Measurements from ENCODE around the gene SLC7A7. TPM values are rescaled to one million over a fixed set of nuclear protein-coding genes. Genes with fewer than 3 reads are reported as not detected.
"Not testable (repeated sequence)": the region's sequence is repeated elsewhere in the genome, so short reads cannot be mapped to it uniquely, and the experiment has no call there.

SLC7A7 gene
- total RNA-seq, 1 donor from 2014 or later = 2.3 TPM

- peak; percentile 94 for DNase-seq (ENCODE audit: low spot score)
- intact Hi-C loops (cut with DNase I) = loop anchor here (2.0 kb wide), 1 partner anchor 21 kb away; no protein-coding TSS in a partner anchor
Measured at GRCh38 chr14:22829661-22830442, 14.6 kb upstream of the SLC7A7 start, which contains the start of gene MRPL52. MRPL52 (plus strand) TSS chr14:22829887; CDS start chr14:22829913, 26 bp downstream.

DNA sequence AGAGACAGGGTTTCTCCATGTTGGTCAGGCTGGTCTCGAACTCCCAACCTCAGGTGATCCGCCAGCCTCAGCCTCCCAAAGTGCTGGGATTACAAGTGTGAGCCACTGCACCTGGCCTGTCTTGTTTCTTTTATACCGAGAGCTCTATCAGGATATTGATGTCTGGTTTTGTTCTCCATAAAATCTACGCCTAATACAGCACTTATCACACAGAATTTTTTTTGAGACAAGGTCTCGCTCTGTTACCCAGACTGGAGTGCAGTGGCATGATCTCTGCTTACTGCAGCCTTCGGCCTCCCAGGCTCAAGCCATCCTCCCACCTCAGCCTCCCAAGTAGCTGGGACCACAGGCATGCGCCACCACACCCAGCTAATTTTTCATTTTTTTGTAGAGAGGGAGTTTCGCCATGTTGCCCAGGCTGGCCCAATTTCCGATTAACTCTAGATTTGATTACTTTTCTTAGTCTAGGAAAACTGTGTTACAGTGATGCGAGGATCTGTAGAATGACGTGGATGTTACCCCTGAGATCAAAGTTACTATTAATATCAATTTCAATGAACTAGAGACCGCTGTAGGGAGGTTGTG is 13.9 kb upstream of the SLC7A7 start:
- not testable (repeated sequence) for DNase-seq (ENCODE audit: low spot score)
- intact Hi-C loops (cut with DNase I) = loop anchor here (2.0 kb wide), 1 partner anchor 22 kb away; no protein-coding TSS in a partner anchor

GRCh38 chr14:22824711-22825359 is 9.6 kb upstream of the SLC7A7 start:
- DNase-seq (ENCODE audit: low spot score) = no peak
- intact Hi-C loops (cut with DNase I) = no loop called here

DNA sequence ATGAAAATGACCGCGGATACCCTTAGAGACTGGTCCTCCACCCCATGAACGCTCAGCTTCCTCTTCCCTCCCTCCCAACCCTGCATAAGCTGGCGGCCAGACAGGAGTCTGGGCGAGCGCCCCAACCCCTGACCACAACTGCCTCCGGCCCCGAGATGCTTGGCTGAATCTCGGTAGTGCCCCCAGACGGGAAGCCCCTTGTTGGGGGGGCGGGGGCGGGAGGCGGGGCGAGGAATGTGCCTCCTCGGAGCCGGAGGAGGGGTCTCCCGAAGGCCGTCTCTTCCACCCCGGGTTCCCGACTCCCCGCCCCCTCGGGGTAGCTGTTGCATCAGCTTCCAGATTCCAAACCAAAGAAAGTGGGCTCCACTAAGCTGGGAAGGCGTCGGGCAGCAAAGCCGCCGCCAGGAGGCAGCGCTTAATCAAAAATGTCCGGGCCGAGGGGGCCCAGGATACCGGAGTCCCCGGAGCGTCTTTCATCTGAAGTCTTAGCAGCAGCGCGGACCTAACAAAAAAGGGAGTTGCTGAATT is 7.4 kb upstream of the SLC7A7 start:
- intact Hi-C loops (cut with DNase I) = loop anchor here (1.0 kb wide), 1 partner anchor 31 kb away; no protein-coding TSS in a partner anchor
- no peak for DNase-seq (ENCODE audit: low spot score)

GRCh38 chr14:22822016-22822570 is 6.9 kb upstream of the SLC7A7 start:
- intact Hi-C loops (cut with DNase I) = loop anchor here (1.0 kb wide), 1 partner anchor 31 kb away; no protein-coding TSS in a partner anchor
- DNase-seq (ENCODE audit: low spot score) = no peak

GRCh38 chr14:22821193-22822015 is 6.2 kb upstream of the SLC7A7 start:
- intact Hi-C loops (cut with DNase I) = loop anchor here (1.0 to 2.0 kb wide), 2 partner anchors 32 to 263 kb away; no protein-coding TSS in a partner anchor
- DNase-seq (ENCODE audit: low spot score) = no peak

DNA sequence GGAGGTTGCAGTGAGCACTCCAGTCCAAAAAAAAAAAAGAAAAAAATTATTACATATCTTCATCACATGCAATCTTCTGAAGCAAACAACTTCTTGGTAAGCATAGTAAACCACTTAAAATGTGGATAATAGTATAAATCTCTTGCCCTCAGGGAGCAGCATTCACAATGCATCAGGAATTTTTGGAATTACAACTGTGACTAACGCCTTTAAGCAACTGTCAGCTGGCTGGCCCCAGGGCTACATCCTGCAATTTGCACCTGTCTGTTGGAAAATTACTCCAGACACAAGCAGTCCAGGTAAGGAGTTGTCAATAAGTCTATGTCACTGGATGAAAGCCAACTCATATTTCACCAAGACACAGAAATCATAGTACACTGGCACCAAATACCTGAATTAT is 5.5 kb upstream of the SLC7A7 start:
- DNase-seq (ENCODE audit: low spot score) = no peak
- intact Hi-C loops (cut with DNase I) = loop anchor here (2.0 kb wide), 1 partner anchor 262 kb away; no protein-coding TSS in a partner anchor

DNA sequence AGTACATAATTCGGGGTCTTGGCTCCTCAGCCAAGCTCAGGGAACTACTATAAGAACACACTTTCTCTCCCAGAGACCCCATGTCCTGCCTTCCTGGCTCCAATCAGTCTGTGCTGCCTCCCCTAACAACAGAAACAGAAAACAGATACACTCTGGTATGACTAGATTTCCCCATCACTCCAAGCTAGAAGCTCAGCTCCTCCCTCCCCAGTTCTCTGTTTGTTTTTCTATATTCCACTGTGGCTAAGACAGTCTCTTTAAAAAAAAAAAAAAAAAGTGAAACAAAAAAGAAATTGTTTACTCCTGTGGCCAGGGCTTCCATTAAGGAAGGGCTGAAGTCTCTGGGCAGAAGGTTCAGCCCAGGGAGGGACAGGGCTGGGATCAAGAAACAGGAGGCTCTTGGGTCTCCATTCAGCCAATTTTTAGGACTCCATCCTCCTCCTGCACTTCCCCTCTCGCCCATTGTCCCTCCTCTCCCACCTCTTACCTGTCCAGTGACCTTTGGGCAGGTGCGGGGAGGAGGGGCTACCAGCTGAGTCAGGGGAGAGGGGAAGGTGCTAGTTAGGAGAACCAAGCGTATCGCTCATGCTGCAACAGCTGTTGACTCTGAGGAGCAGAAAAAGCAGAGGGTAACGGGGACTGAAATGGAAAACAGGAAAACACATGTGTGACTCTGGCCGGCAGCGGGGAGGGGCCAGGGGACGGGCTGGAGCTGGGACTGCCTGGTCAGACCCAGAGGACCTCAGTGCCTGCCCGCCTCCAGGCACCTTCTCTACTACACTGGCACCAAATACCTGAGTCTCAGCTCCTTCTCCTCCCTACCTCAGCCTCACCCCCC is 4.1 kb upstream of the SLC7A7 start:
- intact Hi-C loops (cut with DNase I) = loop anchor here (5.0 kb wide), 2 partner anchors 52 to 162 kb away; partner anchors contain the start of gene OXA1L
- no peak for DNase-seq (ENCODE audit: low spot score)

DNA sequence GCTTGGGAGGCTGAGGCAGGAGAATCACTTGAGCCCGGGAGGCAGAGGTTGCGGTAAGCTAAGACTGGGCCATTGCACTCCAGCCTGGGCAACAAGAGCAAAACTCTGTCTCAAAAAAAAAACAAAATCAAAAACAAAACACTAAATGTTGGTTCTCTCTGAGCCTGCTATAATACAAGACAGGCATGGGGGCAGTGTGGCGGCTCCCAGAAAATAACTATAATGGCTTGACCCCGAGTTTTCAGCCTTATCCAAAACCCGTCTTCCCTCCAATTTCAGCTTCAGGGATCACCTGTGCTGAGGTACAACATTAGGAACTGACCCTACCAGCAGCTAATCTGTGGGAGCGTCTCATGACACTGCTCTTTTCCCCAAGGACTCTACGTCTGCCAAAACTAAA is 862 bp downstream of the SLC7A7 start:
- no peak for DNase-seq (ENCODE audit: low spot score)
- intact Hi-C loops (cut with DNase I) = no loop called here

DNA sequence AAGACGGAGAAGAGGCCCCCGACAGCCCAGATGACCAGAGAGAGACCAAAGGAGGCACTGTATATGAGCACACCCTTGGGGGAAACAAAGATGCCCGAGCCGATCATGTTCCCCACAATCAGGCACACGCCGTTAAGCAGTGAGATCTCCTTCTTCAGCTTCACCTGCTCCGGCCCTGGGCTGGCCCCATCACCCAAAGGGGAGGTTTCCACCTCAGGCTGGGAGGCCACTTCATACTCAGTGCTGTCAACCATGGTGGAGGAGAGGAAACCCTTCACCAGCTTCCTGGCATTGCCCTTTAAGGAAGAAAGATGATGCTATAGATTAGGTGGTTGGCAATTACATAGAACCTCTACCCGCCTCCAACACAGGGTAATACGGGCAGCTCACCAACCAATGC is 2.1 kb downstream of the SLC7A7 start:
- intact Hi-C loops (cut with DNase I) = no loop called here
- DNase-seq (ENCODE audit: low spot score) = no peak

DNA sequence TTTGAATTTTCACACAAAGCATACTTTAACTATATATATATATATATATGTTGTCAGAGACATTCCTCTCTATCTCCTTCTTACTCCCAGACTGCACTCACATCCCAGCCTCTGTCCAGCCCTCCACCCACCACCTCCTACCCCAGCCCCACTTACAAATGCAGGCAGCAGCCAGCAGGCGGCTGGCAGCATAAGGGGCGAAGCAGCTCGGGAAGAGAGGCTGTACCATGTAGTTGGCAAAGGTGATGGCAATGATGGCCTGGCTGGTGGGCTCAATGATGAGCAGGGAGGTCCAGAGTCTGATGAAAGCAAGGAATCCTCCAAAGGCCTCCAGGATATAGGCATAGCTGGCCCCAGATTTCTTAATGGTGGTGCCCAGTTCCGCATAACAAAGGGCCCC is 2.5 kb downstream of the SLC7A7 start:
- intact Hi-C loops (cut with DNase I) = no loop called here

GRCh38 chr14:22811722-22812121 is 3.5 kb downstream of the SLC7A7 start:
- intact Hi-C loops (cut with DNase I) = no loop called here
- no peak for DNase-seq (ENCODE audit: low spot score)

More for the DNA sequence above, 2.5 kb downstream of the SLC7A7 start:
- DNase-seq (ENCODE audit: low spot score) = no peak

DNA sequence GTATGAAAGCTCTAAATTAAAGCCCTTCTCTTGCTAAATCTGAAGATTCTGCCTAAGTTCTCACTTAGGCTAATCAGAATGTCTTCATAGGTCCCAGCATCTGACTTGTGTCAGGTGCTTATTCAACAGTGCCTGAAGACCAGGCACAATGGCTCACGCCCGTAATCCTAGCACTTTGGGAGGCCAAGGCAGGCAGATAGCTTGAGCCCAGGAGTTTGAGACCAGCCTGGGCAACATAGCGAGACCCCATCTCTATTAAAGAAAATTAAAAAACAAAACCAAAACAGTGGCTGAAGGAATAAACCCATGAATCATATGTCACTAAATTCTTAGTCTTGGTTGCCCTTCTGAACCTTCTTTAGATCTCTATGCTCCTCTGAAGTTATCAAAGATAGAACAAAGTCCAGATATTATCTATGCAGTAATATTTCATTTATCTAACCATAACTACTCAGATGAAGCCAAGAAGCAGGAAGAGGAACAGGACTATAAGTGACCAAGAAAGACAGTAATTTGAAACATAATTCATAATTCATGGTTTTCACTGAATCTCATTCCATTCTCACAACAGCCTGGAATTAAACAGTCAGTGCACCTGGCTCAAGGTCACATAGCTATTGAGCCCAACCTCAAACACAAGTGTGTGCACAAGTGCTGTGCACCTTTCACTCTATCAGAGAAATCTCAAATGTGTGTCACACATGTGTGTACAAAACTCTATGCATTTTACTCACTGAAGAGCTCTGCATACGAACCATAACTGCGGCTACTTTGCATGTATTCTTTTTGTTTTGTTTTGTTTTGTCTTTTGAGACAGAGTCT is 6.6 kb downstream of the SLC7A7 start:
- intact Hi-C loops (cut with DNase I) = no loop called here
- DNase-seq (ENCODE audit: low spot score) = no peak

DNA sequence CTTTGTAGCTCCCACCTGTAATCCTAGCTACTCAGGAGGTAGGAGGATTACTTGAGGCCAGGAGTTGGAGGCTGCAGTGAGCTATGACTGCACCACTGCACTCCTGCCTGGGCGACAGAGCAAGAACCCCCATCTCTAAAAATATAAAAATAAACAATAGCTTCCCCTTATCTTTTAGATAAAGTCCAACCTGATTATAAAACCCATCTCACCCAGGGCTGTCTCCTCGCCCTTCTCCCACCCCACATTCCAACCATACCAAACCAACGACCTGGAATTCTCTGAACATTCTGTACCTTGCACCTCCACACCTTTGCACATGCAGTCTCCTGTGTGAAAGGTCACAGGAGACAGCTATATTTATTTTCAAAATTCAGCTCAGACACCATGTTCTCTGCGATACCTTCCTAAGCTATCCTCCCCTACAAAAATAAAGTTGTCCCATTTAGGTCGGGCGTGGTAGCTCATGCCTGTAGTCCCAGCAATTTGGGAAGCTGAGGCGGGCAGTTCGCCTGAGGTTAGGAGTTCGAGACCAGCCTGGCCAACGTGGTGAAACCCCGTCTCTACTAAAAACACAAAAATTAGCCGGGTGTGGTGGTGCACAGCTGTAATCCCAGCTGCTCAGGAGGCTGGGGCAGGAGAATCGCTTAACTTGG is 7.7 kb downstream of the SLC7A7 start:
- DNase-seq (ENCODE audit: low spot score) = no peak
- intact Hi-C loops (cut with DNase I) = no loop called here

DNA sequence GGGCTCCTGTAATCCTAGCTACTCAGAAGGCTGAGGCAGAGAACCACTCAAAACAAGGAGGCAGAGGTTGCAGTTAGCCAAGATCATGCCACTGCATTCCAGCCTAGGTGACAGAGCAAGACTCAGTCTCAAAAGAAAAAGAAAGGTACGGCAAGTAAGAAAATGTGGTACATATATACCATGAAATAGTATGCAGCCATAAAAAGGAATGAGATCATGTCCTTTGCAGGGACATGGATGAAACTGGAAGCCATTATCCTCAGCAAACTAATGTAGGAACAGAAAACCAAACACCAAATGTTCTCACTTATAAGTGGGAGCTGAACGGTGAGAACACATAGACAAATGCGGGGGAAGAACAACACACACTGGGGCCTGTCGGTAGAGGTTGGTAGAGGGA is 10.0 kb downstream of the SLC7A7 start:
- DNase-seq (ENCODE audit: low spot score); intact Hi-C loops (cut with DNase I): not testable (repeated sequence)

GRCh38 chr14:22803687-22803974 is 11.6 kb downstream of the SLC7A7 start:
- DNase-seq (ENCODE audit: low spot score) = no peak
- intact Hi-C loops (cut with DNase I) = no loop called here

Data from cardiac septum (tissue), 1 donor.